ENCODE data around the gene GPC6. TPM values are rescaled to one million over a fixed set of nuclear protein-coding genes. Genes with fewer than 3 reads are reported as not detected.
"Not testable (repeated sequence)": the region's sequence is repeated elsewhere in the genome, so short reads cannot be mapped to it uniquely, and the experiment has no call there.

The GPC6 gene
- total RNA-seq = 23.8 and 38.9 TPM in 2 replicates

GRCh38 chr13:93226623-93227279, at the start of gene GPC6:
GPC6 (plus strand) TSS chr13:93226807.
- DNase-seq (ENCODE audit: low read depth) = peak; percentile 88

GRCh38 chr13:93180356-93180969, 46.1 kb upstream of the GPC6 start:
- DNase-seq (ENCODE audit: low read depth) = peak; percentile 39

GRCh38 chr13:93182406-93182805, 44.2 kb upstream of the GPC6 start:
- DNase-seq (ENCODE audit: low read depth) = no peak

- DNase-seq (ENCODE audit: low read depth) = no peak
Measured at GRCh38 chr13:93183302-93183701, 43.3 kb upstream of the GPC6 start.

- DNase-seq (ENCODE audit: low read depth) = no peak
Measured at GRCh38 chr13:93190006-93190405, 36.6 kb upstream of the GPC6 start.

- no peak for DNase-seq (ENCODE audit: low read depth)
Measured at GRCh38 chr13:93193682-93194081, 32.9 kb upstream of the GPC6 start.

GRCh38 chr13:93199856-93200255, 26.8 kb upstream of the GPC6 start:
- DNase-seq (ENCODE audit: low read depth) = no peak

- DNase-seq (ENCODE audit: low read depth) = no peak
Measured at GRCh38 chr13:93200626-93201025, 26.0 kb upstream of the GPC6 start.

- DNase-seq (ENCODE audit: low read depth) = no peak
Measured at GRCh38 chr13:93201992-93202558, 24.5 kb upstream of the GPC6 start.

- DNase-seq (ENCODE audit: low read depth) = not testable (repeated sequence)
Measured at GRCh38 chr13:93206778-93207392, 19.7 kb upstream of the GPC6 start.

GRCh38 chr13:93216122-93216521, 10.5 kb upstream of the GPC6 start:
- no peak for DNase-seq (ENCODE audit: low read depth)

- DNase-seq (ENCODE audit: low read depth) = no peak
Measured at GRCh38 chr13:93217721-93218261, 8.8 kb upstream of the GPC6 start.

GRCh38 chr13:93218583-93218982, 8.0 kb upstream of the GPC6 start:
- DNase-seq (ENCODE audit: low read depth) = no peak

- no peak for DNase-seq (ENCODE audit: low read depth)
Measured at GRCh38 chr13:93220073-93220472, 6.5 kb upstream of the GPC6 start.

GRCh38 chr13:93222976-93223375, 3.6 kb upstream of the GPC6 start:
- no peak for DNase-seq (ENCODE audit: low read depth)

GRCh38 chr13:93224535-93224934, 2.1 kb upstream of the GPC6 start:
- peak; percentile 83 for DNase-seq (ENCODE audit: low read depth)

GRCh38 chr13:93225610-93226009, 997 bp upstream of the GPC6 start:
- no peak for DNase-seq (ENCODE audit: low read depth)

GRCh38 chr13:93226065-93226622, 463 bp upstream of the GPC6 start:
- peak; percentile 78 for DNase-seq (ENCODE audit: low read depth)

- no peak for DNase-seq (ENCODE audit: low read depth)
Measured at GRCh38 chr13:93227280-93227877, 772 bp downstream of the GPC6 start.

GRCh38 chr13:93227878-93228642, 1.5 kb downstream of the GPC6 start:
- DNase-seq (ENCODE audit: low read depth) = peak; percentile 61

- no peak for DNase-seq (ENCODE audit: low read depth)
Measured at GRCh38 chr13:93228643-93228937, 2.0 kb downstream of the GPC6 start.

Data from renal cortical epithelial cell (primary cell).